ENCODE measurements around the gene PDIA6.

DNA sequence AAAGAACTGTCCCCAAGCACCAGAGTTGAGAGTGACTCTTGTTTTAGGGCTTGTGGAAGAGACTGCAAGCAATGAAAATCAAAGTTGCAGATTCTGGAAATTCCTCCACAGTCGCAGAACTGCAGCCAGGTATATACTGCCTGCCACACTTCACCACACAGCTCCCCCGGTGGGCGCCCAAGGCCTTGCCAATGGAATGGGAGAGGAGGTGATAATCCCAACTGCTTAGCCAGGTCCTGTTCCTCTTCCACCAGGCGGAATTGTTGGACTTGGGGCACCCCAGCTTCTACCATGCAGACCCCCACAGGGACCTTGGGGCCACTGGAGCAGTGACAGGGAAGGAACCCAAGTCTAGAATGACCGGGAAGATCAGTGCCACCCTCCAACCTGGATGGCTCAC is 4.8 kb upstream of the PDIA6 start:
- TF ChIP-seq POLR2A (IDR thresholded peaks at IDR 0.05): no peak
- TF ChIP-seq CTCF (IDR thresholded peaks at IDR 0.05): no peak
